Neural progenitor cell (in vitro differentiated cells): ENCODE measurements around the gene SHROOM4. TPM values are rescaled to one million over a fixed set of nuclear protein-coding genes. Genes with fewer than 3 reads are reported as not detected.

Experiments used
- DNase-seq: peaks from one replicate; pipeline ENCODE4 v3.0.0-alpha.2; 2016; ENCODE audit warnings: low spot score
- H2AFZ ChIP-seq: fragments of 200-600 bp; sonication (generic); replicated peaks from 2 replicates; pipeline ENCODE4 v1.6.1; 2016; ENCODE audit warnings: antibody characterized with exemption
- H3F3A ChIP-seq: fragments of 200-600 bp; sonication (generic); 2 replicates; pipeline ENCODE4 v1.6.1; 2016; ENCODE audit warnings: antibody characterized with exemption, low read depth
- H3K27ac ChIP-seq: fragments of 200-600 bp; sonication (generic); 2 replicates; pipeline ENCODE4 v1.5.1; 2016; ENCODE audit warnings: mild to moderate bottlenecking
- H3K27me3 ChIP-seq: fragments of 200-600 bp; sonication (generic); 2 replicates; pipeline ENCODE4 v1.6.1; 2016; ENCODE audit warnings: mild to moderate bottlenecking, moderate library complexity
- H3K36me3 ChIP-seq: fragments of 200-600 bp; sonication (generic); 2 replicates; pipeline ENCODE4 v1.5.1; 2016
- H3K4me1 ChIP-seq: fragments of 200-600 bp; sonication (generic); 2 replicates; pipeline ENCODE4 v1.6.1; 2016; ENCODE audit warnings: mixed run types
- H3K4me2 ChIP-seq: fragments of 200-600 bp; sonication (generic); 2 replicates; pipeline ENCODE4 v1.6.1; 2016
- H3K4me3 ChIP-seq: fragments of 200-600 bp; sonication (generic); 2 replicates; pipeline ENCODE4 v1.5.1; 2016
- H3K79me2 ChIP-seq: fragments of 200-600 bp; sonication (generic); 2 replicates; pipeline ENCODE4 v1.6.1; 2016; ENCODE audit warnings: low read depth
- H3K9ac ChIP-seq: fragments of 200-600 bp; sonication (generic); 2 replicates; pipeline ENCODE4 v1.6.1; 2016
- H3K9me3 ChIP-seq: fragments of 200-600 bp; sonication (generic); 2 replicates; pipeline ENCODE4 v1.5.1; 2016; ENCODE audit warnings: low read depth
- H4K20me1 ChIP-seq: fragments of 200-600 bp; sonication (generic); 2 replicates; pipeline ENCODE4 v1.6.1; 2016; ENCODE audit warnings: low read depth
- H3K27ac Mint-ChIP-seq: 3 replicates; pipeline ENCODE4 v1.8.0; 2021; ENCODE audit warnings: mixed read lengths
- H3K27me3 Mint-ChIP-seq: 2 replicates; pipeline ENCODE4 v1.8.0; 2022; ENCODE audit warnings: low read depth, mild to moderate bottlenecking, inconsistent platforms, moderate library complexity, mixed read lengths; ENCODE audit not compliant: insufficient read depth
- H3K36me3 Mint-ChIP-seq: 3 replicates; pipeline ENCODE4 v1.8.0; 2021; ENCODE audit warnings: mixed read lengths
- H3K4me1 Mint-ChIP-seq: 3 replicates; pipeline ENCODE4 v1.8.0; 2021; ENCODE audit warnings: mixed read lengths
- H3K4me3 Mint-ChIP-seq: 3 replicates; pipeline ENCODE4 v1.8.0; 2021; ENCODE audit warnings: mild to moderate bottlenecking, moderate library complexity, mixed read lengths
- H3K9me3 Mint-ChIP-seq: 3 replicates; pipeline ENCODE4 v1.8.0; 2020; ENCODE audit warnings: mixed read lengths
- CTCF ChIP-seq: fragments of 200-600 bp; sonication (generic); IDR thresholded peaks from 2 replicates; pipeline ENCODE4 v1.5.1; 2017; ENCODE audit warnings: antibody characterized with exemption, mild to moderate bottlenecking
- EZH2 ChIP-seq: fragments of 200-600 bp; sonication (generic); IDR thresholded peaks from 2 replicates; pipeline ENCODE4 v1.6.1; 2017; ENCODE audit warnings: antibody characterized with exemption, mild to moderate bottlenecking, moderate library complexity
- EZH2phosphoT487 ChIP-seq: fragments of 200-600 bp; sonication (generic); IDR thresholded peaks from 2 replicates; pipeline ENCODE4 v1.6.1; 2017; ENCODE audit warnings: antibody characterized with exemption
- total RNA-seq: library from RNA; depleted of rRNA; stranded (reverse); fragments of >200 nt; gene quantifications from 2 replicates; pipeline ENCODE4 v1.2.3, GENCODE V29; 2015; ENCODE audit warnings: low replicate concordance

The SHROOM4 gene
- total RNA-seq, 1 donor from 2014 or later: 3.0 TPM

DNA sequence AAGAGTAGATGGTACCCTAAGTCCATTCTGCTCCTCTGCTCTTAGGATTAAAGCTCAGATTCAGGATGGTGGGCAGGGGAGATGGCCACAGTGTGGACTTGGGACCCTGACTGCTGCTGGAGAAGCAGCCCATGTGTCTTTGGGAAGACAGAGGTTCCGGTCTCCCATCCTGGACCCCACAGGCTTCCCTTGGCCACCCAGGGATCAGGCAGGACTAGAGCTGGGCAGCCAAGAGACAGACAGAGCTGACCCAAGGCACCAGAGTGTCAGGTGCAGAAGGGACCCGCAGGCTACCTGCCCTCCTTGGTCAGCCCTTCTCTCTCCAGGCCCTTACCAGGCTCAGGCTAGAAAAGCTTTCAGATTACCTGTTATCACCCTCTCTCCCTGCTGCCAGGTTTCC is 25.7 kb upstream of the SHROOM4 start:
- Histone ChIP-seq H3K4me1 (no peaks in the 10 kb centered on the region), H3K27me3 (no peaks in the 10 kb centered on the region), H3K4me2 (no peak overlapping the region), H4K20me1 (no peaks in the 10 kb centered on the region), H3K9me3 (peaks cover 7% of the 10 kb centered on the region), H3K4me3 (no peak overlapping the region), H3K27ac (no peak overlapping the region), H3K79me2 (no peaks in the 10 kb centered on the region), H3K36me3 (no peaks in the 10 kb centered on the region), H2AFZ (no peak overlapping the region), H3K9ac (no peak overlapping the region), H3F3A (no peaks in the 10 kb centered on the region)
- H3K27ac Mint-ChIP-seq: no peak overlapping the region
- DNase-seq: no peak
- no peaks in the 10 kb centered on the region for H3K4me1 Mint-ChIP-seq
- H3K4me3 Mint-ChIP-seq: no peak overlapping the region
- peaks cover 11% of the 10 kb centered on the region for H3K9me3 Mint-ChIP-seq
- no peak for TF ChIP-seq CTCF
- TF ChIP-seq EZH2phosphoT487: no peak
- TF ChIP-seq EZH2: no peak
- no peaks in the 10 kb centered on the region for H3K36me3 Mint-ChIP-seq
- H3K27me3 Mint-ChIP-seq: no peaks in the 10 kb centered on the region

GRCh38 chrX:50838820-50839600 is 25.0 kb upstream of the SHROOM4 start:
- H3K4me1 ChIP-seq: no peaks in the 10 kb centered on the region
- no peaks in the 10 kb centered on the region for H3K36me3 Mint-ChIP-seq
- no peak overlapping the region for H3K4me3 ChIP-seq
- no peak overlapping the region for H2AFZ ChIP-seq
- H3F3A ChIP-seq: no peaks in the 10 kb centered on the region
- H3K4me2 ChIP-seq: no peak overlapping the region
- no peaks in the 10 kb centered on the region for H4K20me1 ChIP-seq
- H3K4me3 Mint-ChIP-seq: no peak overlapping the region
- H3K79me2 ChIP-seq: no peaks in the 10 kb centered on the region
- H3K27me3 ChIP-seq: no peaks in the 10 kb centered on the region
- H3K27ac Mint-ChIP-seq: no peak overlapping the region
- TF ChIP-seq CTCF (no peak), EZH2phosphoT487 (no peak)
- H3K36me3 ChIP-seq: no peaks in the 10 kb centered on the region
- DNase-seq: no peak
- H3K9me3 ChIP-seq: no peaks in the 10 kb centered on the region
- no peak overlapping the region for H3K27ac ChIP-seq
- no peaks in the 10 kb centered on the region for H3K4me1 Mint-ChIP-seq
- no peak overlapping the region for H3K9ac ChIP-seq
- H3K27me3 Mint-ChIP-seq: no peaks in the 10 kb centered on the region
- H3K9me3 Mint-ChIP-seq: peaks cover 11% of the 10 kb centered on the region

DNA sequence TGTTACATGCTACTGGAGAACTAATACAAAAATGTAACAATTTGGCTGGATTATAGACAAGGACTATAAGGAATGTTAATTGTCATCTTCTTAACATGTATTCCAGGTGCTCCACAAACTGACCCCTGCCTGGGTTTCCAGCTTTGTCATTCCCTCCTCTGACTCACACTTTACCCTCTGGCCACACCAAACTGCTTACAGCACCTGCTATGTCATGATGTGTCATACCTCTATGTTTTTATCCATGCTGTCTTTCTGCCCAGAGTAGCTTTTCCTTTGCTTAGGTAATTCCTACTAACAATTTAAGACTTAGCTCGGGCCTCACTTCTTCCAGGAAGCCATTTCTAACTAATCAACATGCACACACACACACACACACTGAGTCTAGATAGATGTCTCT is 14.0 kb upstream of the SHROOM4 start:
- no peak overlapping the region for H3K27ac Mint-ChIP-seq
- TF ChIP-seq EZH2: no peak
- no peak for TF ChIP-seq CTCF
- TF ChIP-seq EZH2phosphoT487: no peak
- DNase-seq: no peak
- no peaks in the 10 kb centered on the region for H3K27me3 Mint-ChIP-seq
- no peaks in the 10 kb centered on the region for H3K36me3 Mint-ChIP-seq
- H3K4me1 ChIP-seq: no peaks in the 10 kb centered on the region
- no peak overlapping the region for H2AFZ ChIP-seq
- no peak overlapping the region for H3K4me3 Mint-ChIP-seq
- no peaks in the 10 kb centered on the region for H3K79me2 ChIP-seq
- H3K36me3 ChIP-seq: no peaks in the 10 kb centered on the region
- no peaks in the 10 kb centered on the region for H3K27me3 ChIP-seq
- no peaks in the 10 kb centered on the region for H3K4me1 Mint-ChIP-seq
- no peak overlapping the region for H3K4me2 ChIP-seq
- no peak overlapping the region for H3K27ac ChIP-seq
- H4K20me1 ChIP-seq: no peaks in the 10 kb centered on the region
- no peak overlapping the region for H3K4me3 ChIP-seq
- H3F3A ChIP-seq: no peaks in the 10 kb centered on the region
- H3K9me3 ChIP-seq: no peaks in the 10 kb centered on the region
- no peaks in the 10 kb centered on the region for H3K9me3 Mint-ChIP-seq
- no peak overlapping the region for H3K9ac ChIP-seq
